ENCODE data around the gene CRIM1. TPM values are rescaled to one million over a fixed set of nuclear protein-coding genes. Genes with fewer than 3 reads are reported as not detected.
A peak's percentile ranks its signal among the peaks of the same experiment; 100 is the strongest.

Gene CRIM1
- total RNA-seq, 2 experiments from 2014 or later: 3.9 to 5.2 TPM

DNA sequence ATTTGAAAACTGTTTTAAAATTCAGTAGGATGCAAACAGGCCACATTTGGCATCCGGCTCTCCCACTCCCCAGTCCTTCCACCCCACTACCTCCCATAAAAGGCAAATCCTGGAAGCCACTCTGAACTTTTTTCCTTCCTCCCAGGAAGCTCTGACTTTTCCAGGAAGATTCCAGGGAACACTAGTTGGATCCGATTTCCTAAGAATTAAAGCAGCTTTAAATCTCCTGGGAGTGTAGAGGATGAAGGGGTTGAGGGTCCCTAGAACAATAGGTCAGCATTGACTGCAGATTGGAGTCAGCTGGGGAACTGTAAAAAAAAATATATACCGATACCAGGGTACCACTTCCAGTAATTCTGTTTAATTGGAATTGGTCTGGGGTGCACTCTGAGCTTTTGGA is 76.9 kb downstream of the CRIM1 start:
- DNase-seq: no peak
- Mint-ChIP-seq H3K4me3 (no peak overlapping the region), H3K36me3 (ENCODE audit: low read depth) (no peaks in the 10 kb centered on the region), H3K4me1 (no peaks in the 10 kb centered on the region), H3K9me3 (ENCODE audit: low read depth) (no peaks in the 10 kb centered on the region), H3K27ac (no peak overlapping the region), H3K27me3 (no peaks in the 10 kb centered on the region)
- no peak for ATAC-seq
- ChIA-PET POLR2A (no interaction called here), CTCF (interaction anchor here (0.6 to 1.2 kb wide), 2 partner anchors 95 to 786 kb away, joined by 3 to 7 read pairs; no protein-coding TSS in a partner anchor)
- intact Hi-C loops (cut with DNase I, micrococcal nuclease): no loop called here

DNA sequence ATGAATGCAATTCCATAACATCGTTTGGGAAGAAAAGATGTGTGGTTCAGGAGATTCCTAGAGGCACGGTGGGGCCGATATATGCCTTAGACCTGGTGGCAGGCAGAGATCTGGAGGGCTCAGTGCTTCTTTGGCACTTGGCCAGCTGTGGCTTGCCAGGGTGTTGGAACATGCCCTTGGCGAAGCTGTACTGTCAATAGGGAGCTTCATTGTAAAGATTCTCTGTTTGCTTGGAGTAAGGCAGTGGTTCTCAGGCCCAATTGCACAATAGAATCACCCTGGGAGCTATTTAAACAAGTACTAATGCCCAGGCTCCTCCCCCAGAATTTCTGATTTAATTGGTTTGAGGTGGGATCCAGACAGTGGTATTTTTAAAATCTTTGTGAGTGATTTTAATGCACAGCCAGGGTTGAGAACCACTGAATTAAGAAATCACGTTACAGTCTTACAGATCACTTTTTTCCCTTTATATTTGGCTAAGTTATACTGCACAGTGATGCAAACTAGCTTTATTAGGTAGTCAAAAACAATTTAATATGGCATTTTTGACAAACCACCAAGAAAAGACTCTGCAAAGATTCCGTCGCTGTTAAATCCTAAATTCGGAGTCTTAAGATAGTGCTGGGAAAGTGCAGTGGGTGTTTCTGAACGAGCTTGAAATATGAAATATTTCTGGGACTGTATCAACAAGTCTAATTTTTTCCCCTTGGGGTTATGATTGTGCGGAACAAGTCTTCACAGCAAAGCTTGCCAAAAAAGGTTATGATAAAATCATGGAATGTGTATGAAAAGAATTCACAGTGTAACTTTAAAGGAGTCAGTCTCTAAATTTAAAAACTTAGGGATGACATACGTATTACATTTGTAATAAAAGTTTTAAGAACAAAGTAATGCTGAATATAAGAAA is 78.0 kb downstream of the CRIM1 start:
- no peak for ATAC-seq
- no peak for DNase-seq
- ChIA-PET CTCF (interaction anchor here (0.5 to 1.2 kb wide), 3 partner anchors 17 to 473 kb away, joined by 3 to 7 read pairs (median 3); no protein-coding TSS in a partner anchor), POLR2A (no interaction called here)
- intact Hi-C loops (cut with DNase I, micrococcal nuclease): no loop called here
- Mint-ChIP-seq H3K4me3 (no peak overlapping the region), H3K36me3 (ENCODE audit: low read depth) (no peaks in the 10 kb centered on the region), H3K4me1 (no peaks in the 10 kb centered on the region), H3K27ac (no peak overlapping the region), H3K27me3 (no peaks in the 10 kb centered on the region), H3K9me3 (ENCODE audit: low read depth) (no peaks in the 10 kb centered on the region)

GRCh38 chr2:36438449-36438977 is 82.9 kb downstream of the CRIM1 start:
- Mint-ChIP-seq H3K36me3 (ENCODE audit: low read depth) (no peaks in the 10 kb centered on the region), H3K4me3 (no peak overlapping the region), H3K9me3 (ENCODE audit: low read depth) (no peaks in the 10 kb centered on the region), H3K27ac (no peak overlapping the region), H3K4me1 (peaks cover 9% of the 10 kb centered on the region), H3K27me3 (no peaks in the 10 kb centered on the region)
- no peak for DNase-seq
- POLR2A ChIA-PET: no interaction called here
- no peak for ATAC-seq
- intact Hi-C loops (cut with DNase I, micrococcal nuclease): no loop called here
- CTCF ChIA-PET: interaction anchor here (0.7 kb wide), 1 partner anchor 43 kb away, joined by 4 read pairs; no protein-coding TSS in a partner anchor

DNA sequence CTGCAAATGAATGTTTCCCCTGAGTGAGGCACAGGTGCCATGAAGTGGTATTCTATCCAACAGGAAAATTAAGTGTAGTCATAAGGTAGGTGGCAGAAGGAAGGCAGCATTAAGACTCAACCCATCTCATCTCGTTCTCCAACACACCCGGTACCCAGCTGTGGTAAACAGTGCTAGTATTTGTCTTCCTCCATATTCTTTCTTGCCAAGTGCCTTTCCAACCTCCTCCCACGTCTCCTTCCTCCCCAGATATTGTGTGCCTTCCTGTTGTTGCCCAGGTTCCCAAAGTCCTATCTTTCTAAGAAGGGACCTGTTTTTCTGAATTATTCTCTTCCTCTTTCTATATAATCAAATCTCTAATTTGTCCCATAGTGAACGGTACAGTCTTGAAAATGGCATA is 83.5 kb downstream of the CRIM1 start:
- ATAC-seq: no peak
- no peaks in the 10 kb centered on the region for H3K9me3 Mint-ChIP-seq (ENCODE audit: low read depth)
- DNase-seq: no peak
- H3K4me3 Mint-ChIP-seq: no peak overlapping the region
- ChIA-PET POLR2A (no interaction called here), CTCF (no interaction called here)
- no peaks in the 10 kb centered on the region for H3K36me3 Mint-ChIP-seq (ENCODE audit: low read depth)
- no peak overlapping the region for H3K27ac Mint-ChIP-seq
- H3K4me1 Mint-ChIP-seq: peaks cover 9% of the 10 kb centered on the region
- intact Hi-C loops (cut with DNase I, micrococcal nuclease): no loop called here
- no peaks in the 10 kb centered on the region for H3K27me3 Mint-ChIP-seq

DNA sequence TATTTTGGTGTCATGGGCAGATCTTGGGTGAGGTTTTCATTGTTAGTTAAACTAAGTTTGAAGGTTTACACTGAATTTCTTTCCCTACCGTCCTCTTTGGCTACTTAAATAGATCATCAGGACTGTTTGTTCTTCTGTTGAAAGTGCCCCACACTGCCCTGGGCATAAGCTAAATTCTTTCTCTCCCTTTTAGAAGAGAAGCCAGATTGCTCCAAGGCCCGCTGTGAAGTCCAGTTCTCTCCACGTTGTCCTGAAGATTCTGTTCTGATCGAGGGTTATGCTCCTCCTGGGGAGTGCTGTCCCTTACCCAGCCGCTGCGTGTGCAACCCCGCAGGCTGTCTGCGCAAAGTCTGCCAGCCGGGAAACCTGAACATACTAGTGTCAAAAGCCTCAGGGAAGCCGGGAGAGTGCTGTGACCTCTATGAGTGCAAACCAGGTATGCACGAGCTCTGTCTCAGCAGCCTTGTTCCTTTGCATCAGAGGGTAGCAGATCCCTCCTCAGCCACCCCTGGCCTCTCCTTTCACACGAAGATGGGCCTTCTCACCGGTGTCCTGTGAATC is 85.6 kb downstream of the CRIM1 start:
- intact Hi-C loops (cut with DNase I, micrococcal nuclease): no loop called here
- ChIA-PET CTCF (interaction anchor here (1.4 kb wide), 1 partner anchor 10 kb away, joined by 4 read pairs; no protein-coding TSS in a partner anchor), POLR2A (no interaction called here)
- H3K27ac Mint-ChIP-seq: no peak overlapping the region
- no peak for ATAC-seq
- peaks cover 2% of the 10 kb centered on the region for H3K36me3 Mint-ChIP-seq (ENCODE audit: low read depth)
- H3K9me3 Mint-ChIP-seq (ENCODE audit: low read depth): no peaks in the 10 kb centered on the region
- no peaks in the 10 kb centered on the region for H3K27me3 Mint-ChIP-seq
- H3K4me1 Mint-ChIP-seq: peaks cover 9% of the 10 kb centered on the region
- H3K4me3 Mint-ChIP-seq: no peak overlapping the region
- no peak for DNase-seq

- Mint-ChIP-seq H3K36me3 (ENCODE audit: low read depth) (peaks cover 2% of the 10 kb centered on the region), H3K9me3 (ENCODE audit: low read depth) (no peaks in the 10 kb centered on the region), H3K4me1 (peaks cover 9% of the 10 kb centered on the region), H3K27me3 (no peaks in the 10 kb centered on the region), H3K27ac (no peak overlapping the region), H3K4me3 (no peak overlapping the region)
- no peak for DNase-seq
- CTCF ChIA-PET: no interaction called here
- ATAC-seq: peak; percentile 47
- POLR2A ChIA-PET: no interaction called here
- intact Hi-C loops (cut with DNase I, micrococcal nuclease): no loop called here
Measured at GRCh38 chr2:36441816-36442215, 86.2 kb downstream of the CRIM1 start.

DNA sequence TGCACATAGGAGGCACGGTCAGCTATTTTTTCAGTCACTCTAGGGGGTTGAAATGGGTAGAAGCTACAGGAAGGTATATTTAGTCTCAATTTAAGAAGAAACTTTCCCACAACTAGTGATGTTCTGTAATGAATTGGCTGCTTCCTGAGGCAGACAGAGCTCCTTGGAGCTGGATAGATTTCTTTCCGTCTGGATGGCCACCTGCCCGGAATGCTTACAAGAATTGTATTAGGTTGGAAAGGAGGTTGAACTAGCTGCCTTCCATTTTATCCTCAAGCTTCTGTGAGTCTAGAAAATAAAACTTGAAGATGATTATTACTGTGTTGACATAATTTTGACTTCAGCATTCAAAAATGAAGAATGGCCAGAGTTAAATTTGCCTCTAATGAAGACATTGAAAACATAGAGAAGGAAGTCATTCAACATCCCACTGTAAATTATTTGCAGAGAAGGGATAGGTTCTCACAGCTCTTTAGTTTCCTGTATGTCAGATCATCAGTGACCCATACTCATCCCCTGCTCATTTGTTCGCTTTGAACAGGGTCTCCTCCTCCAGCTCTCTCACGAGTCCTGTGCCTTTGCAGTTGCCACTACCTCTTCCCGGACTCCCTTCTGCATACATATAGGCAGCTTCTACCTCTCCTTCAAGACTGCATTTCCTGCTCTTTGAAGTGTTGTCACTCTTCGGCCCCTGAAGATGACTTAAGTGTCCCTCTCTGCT is 88.8 kb downstream of the CRIM1 start:
- H3K27ac Mint-ChIP-seq: no peak overlapping the region
- H3K4me3 Mint-ChIP-seq: no peak overlapping the region
- ChIA-PET POLR2A (no interaction called here), CTCF (interaction anchor here (0.6 kb wide), 1 partner anchor 497 kb away, joined by 3 read pairs; no protein-coding TSS in a partner anchor)
- no peaks in the 10 kb centered on the region for H3K9me3 Mint-ChIP-seq (ENCODE audit: low read depth)
- ATAC-seq (no peak), DNase-seq (no peak)
- no peaks in the 10 kb centered on the region for H3K27me3 Mint-ChIP-seq
- intact Hi-C loops (cut with DNase I, micrococcal nuclease): no loop called here
- H3K36me3 Mint-ChIP-seq (ENCODE audit: low read depth): peaks cover 2% of the 10 kb centered on the region
- H3K4me1 Mint-ChIP-seq: peaks cover 9% of the 10 kb centered on the region

DNA sequence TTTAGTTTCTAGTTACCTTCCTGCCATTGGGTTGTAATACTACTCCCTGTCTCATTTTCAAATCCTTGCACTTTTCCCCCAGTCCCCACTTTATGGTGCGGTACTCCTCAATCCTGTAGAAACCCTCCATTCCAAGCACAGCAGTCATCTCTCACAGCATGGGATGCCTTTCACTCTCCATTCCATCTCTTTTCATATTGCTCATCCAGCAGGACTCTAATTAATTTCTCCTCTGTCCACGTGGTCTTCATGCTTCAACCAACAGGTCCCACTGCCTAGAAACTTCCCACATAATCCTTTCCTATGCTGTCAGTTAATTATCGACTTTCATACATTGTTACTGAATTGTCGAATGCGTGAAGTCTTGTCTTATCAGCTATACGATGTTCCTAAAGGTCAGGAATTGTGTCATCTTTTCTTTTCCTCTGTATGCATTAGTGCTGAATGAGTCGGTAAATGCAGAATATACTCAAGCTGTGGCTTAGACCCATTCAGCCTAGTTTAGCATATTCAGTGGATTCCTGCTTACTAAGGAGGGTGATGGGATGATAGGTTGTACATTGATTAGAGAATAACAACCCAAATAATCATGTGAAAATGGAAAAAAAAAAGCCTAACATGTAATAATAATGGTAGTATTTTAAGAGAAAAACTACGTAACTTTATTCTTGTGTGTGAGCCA is 89.7 kb downstream of the CRIM1 start:
- CTCF ChIA-PET: interaction anchor here (0.6 kb wide), 1 partner anchor 497 kb away, joined by 3 read pairs; no protein-coding TSS in a partner anchor
- POLR2A ChIA-PET: no interaction called here
- Mint-ChIP-seq H3K4me1 (peaks cover 9% of the 10 kb centered on the region), H3K9me3 (ENCODE audit: low read depth) (no peaks in the 10 kb centered on the region), H3K36me3 (ENCODE audit: low read depth) (peaks cover 2% of the 10 kb centered on the region), H3K27me3 (no peaks in the 10 kb centered on the region), H3K4me3 (no peak overlapping the region), H3K27ac (no peak overlapping the region)
- intact Hi-C loops (cut with DNase I, micrococcal nuclease): no loop called here
- no peak for DNase-seq
- ATAC-seq: no peak

GRCh38 chr2:36446294-36446693 is 90.7 kb downstream of the CRIM1 start:
- CTCF ChIA-PET: no interaction called here
- ATAC-seq (no peak), DNase-seq (no peak)
- no peaks in the 10 kb centered on the region for H3K9me3 Mint-ChIP-seq (ENCODE audit: low read depth)
- H3K27me3 Mint-ChIP-seq: no peaks in the 10 kb centered on the region
- H3K4me3 Mint-ChIP-seq: no peak overlapping the region
- peaks cover 9% of the 10 kb centered on the region for H3K4me1 Mint-ChIP-seq
- peaks cover 2% of the 10 kb centered on the region for H3K36me3 Mint-ChIP-seq (ENCODE audit: low read depth)
- POLR2A ChIA-PET: no interaction called here
- no peak overlapping the region for H3K27ac Mint-ChIP-seq
- intact Hi-C loops (cut with DNase I, micrococcal nuclease): no loop called here

GRCh38 chr2:36449213-36449612 is 93.6 kb downstream of the CRIM1 start:
- DNase-seq (no peak), ATAC-seq (no peak)
- no peak overlapping the region for H3K27ac Mint-ChIP-seq
- H3K27me3 Mint-ChIP-seq: no peaks in the 10 kb centered on the region
- intact Hi-C loops (cut with DNase I, micrococcal nuclease): no loop called here
- H3K9me3 Mint-ChIP-seq (ENCODE audit: low read depth): no peaks in the 10 kb centered on the region
- no peaks in the 10 kb centered on the region for H3K4me1 Mint-ChIP-seq
- ChIA-PET CTCF (interaction anchor here (0.5 kb wide), 1 partner anchor 190 kb away, joined by 3 read pairs; no protein-coding TSS in a partner anchor), POLR2A (no interaction called here)
- no peak overlapping the region for H3K4me3 Mint-ChIP-seq
- peaks cover 2% of the 10 kb centered on the region for H3K36me3 Mint-ChIP-seq (ENCODE audit: low read depth)

DNA sequence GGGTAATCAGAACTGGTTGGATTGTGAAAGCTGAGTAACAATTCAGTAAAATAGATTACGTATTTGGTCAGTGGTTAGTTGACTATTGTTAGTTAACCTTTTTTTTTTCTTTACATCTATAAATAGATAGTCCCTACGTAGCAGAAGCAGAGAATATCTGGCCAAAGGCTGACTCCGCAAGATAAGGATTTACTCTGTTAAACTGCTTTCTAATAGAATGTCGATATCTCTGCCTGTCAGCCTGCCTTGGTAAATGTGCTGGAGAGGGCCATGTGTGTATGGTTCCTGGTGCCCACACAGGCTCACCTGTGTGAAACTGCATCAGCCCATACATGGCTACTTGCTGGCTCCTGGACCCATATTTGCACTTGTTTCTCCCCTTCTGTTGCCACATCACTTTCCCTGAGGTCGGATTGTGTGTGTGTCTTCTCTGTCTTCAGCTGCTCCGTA is 94.4 kb downstream of the CRIM1 start:
- H3K27me3 Mint-ChIP-seq: no peaks in the 10 kb centered on the region
- H3K4me3 Mint-ChIP-seq: no peak overlapping the region
- ChIA-PET POLR2A (no interaction called here), CTCF (no interaction called here)
- DNase-seq (no peak), ATAC-seq (no peak)
- H3K27ac Mint-ChIP-seq: no peak overlapping the region
- H3K9me3 Mint-ChIP-seq (ENCODE audit: low read depth): no peaks in the 10 kb centered on the region
- no peaks in the 10 kb centered on the region for H3K4me1 Mint-ChIP-seq
- intact Hi-C loops (cut with DNase I, micrococcal nuclease): no loop called here
- no peaks in the 10 kb centered on the region for H3K36me3 Mint-ChIP-seq (ENCODE audit: low read depth)

All from activated CD4-positive, alpha-beta T cell treated with anti-CD3 and anti-CD28 coated beads for 36 hours (primary cell).